ENCODE data around the gene SLC4A4.

The SLC4A4 gene

DNA sequence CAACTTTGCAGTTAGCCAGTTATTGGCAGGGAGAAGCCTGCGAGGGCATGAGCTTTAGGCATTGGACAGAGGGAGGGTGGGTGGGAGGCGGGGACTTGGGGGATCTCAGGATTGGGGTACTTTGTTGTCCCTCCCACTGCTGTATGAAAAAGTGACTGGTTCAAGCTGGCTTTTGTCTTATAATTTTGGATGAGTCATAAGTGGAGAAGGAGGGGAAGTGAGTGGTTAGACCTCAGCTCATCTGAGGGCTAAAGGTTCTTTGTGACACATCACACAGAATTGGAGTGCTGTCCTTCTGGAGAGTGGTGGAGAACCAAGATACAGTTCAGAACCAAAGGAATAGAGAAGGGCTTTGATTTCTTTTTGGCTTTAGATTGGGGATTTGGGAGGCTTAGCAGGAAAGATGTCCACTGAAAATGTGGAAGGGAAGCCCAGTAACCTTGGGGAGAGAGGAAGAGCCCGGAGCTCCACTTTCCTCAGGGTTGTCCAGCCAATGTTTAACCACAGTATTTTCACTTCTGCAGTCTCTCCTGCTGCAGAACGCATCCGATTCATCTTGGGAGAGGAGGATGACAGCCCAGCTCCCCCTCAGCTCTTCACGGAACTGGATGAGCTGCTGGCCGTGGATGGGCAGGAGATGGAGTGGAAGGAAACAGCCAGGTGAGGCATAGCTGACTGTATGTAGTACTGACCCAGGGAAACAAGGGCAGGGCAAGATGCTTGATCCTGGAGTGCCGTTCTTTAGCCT is at the start of gene SLC4A4:
Gene SLC4A4, plus strand, starts transcription at position 175 of the 748 bp plus-strand sequence.
- peak in 1 of 2 experiments; percentile 13 for DNase-seq (ENCODE audit: low read depth in 2 of 2)

DNA sequence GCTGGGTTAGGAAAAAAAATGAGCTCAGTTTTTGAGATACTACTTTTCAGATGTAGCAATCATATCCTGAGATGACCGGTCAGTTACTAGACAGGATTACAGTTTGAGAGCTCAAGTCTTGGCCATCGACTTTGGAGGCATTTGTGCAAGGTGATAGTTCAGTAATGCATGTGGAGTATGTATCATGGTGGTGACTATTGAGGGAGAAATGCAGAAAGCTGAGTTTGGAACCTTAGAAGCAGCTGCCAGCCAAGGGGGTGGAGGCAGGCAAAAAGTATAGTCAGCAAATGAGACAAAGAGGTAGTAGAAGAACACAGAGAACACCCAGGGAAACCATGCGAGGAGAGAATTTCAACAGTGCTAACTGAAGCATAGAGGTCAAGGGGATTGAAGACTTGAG is 48.7 kb upstream of the SLC4A4 start:
- peak in 1 of 2 experiments; percentile 10 for DNase-seq (ENCODE audit: low read depth in 2 of 2)

DNA sequence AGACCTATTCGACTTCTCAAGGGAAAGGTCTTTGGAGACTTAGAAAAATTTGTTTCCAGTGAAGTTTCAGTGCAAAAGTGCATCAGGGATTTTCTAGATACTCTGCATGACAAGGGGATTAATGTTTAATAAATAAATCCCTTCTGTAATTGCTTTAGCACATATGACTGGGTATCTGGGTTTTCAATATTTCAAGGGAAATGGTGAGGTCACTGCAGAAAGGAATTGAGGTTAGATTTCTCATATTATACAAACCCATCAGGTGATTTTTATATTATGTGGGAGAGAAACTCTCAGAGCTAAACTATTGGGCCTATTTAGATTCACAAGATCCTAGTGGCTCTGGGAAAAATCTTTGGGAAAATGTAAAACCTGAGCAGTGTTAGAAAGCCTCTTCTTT is 48.3 kb upstream of the SLC4A4 start:
- no peak for DNase-seq (ENCODE audit: low read depth in 2 of 2)

DNA sequence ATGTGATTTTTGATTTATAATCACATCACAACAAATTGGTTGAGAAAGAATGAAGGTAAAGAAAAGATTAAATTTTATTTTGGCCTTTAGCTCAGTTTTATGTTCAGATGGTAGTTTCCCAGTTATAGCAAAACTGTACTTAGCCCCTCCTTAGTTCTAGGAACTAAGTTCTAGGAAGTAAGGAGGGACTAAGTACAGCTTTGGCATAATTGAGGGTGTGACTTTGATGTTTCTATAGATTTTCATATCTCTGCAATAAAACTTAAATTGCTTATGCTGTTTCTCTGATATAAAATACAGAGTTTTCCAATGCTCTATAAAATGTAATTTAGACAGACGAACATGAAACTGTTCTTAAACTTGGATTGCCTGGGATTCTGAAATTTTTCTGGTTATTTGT is 46.6 kb upstream of the SLC4A4 start:
- no peak for DNase-seq (ENCODE audit: low read depth in 2 of 2)

DNA sequence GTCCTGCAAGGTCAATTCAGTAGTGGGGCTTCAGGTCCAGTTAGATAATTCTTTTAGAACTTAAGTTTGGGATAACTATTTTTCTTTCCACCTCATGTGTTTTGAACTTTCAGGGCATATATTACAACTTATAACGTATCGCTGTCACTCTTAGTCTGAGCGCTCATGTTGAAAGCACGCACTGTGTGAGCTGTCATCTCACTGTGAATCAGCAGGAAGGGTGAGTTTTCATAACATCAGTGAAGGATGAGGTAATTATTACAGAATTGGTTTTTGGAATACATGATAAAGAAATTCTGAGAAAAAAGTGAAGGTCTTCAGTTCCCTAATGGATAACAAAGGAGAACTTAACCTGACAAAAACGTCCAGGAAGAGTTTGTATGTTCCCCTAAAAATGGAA is 45.1 kb upstream of the SLC4A4 start:
- DNase-seq (ENCODE audit: low read depth in 2 of 2) = peak; percentile 21 to 23

DNA sequence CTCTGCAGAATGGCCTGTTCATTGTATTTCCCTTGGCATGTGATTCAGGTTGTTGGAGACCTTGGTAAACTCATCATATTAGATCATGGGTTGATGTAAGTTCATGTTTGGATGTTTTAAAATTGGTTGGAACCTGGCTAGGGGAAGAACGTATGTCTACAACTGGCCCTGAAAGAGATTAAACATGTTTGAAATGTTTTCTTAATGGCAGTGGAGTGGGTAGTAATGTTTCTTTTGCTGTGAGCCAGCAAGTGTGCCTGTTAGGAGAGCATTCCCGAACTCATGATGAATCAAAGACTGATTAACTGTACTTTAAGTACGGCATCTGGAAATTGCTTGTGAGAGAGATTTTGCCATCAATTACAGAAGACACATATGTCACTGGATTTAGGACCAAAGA is 44.5 kb upstream of the SLC4A4 start:
- DNase-seq (ENCODE audit: low read depth in 2 of 2) = no peak

DNA sequence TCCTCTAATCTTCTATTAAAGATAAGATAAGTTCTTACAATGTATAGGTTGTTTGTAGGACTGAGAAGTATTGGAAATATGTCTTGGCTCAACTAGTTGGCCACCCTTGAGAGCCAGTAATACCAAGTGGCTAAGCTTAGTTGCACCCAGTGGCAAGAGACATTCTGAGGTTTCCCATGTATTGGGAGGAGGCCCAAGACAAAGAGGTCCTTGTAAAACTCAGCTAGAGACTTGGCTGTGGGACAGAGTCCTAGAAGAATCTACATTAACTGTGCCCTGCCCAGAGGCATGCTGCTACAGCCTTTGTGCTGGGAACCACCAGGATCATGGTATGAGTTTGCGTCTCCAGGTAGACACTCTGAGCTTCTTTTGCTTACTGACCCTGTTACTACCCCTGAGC is 41.9 kb upstream of the SLC4A4 start:
- no peak for DNase-seq (ENCODE audit: low read depth in 2 of 2)

DNA sequence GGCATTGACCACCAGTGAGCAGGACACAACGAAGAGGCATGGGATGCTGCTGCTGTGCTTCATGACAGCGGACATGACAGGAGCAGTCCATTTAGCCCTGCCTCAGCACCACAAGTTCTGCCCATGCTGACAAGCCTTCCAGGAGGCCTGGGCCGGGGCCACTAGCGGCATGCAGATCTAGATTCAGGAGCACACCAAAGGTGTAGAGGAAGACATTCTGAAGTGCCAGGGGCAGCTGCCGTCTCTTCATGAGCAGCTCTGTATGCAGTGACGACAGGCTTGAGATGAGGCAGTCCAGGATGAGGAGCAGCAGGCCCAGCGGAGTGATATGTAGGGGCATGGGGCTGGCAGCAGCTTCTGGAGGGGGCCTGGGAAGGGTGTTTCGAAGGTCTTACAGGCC is 38.5 kb upstream of the SLC4A4 start:
- DNase-seq (ENCODE audit: low read depth in 2 of 2) = no peak

DNA sequence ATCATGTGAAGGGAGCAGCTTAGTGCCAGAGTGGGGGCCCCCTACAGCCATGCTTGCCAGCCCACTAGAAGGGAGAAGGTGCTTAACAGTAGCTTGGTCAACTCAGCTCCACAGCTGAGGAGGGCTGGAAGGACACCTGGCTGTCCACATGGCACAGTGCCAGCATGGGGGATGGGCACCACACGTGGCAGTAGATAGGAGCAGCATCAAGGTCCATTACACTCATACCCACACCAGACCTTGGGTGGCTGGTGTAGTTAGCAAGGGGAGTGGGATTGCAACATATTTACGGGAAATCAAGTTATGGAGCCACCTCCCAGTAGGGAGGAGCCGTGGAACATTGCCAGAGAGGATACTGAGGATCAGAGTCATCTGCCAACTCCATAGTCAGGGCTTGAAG is 37.9 kb upstream of the SLC4A4 start:
- no peak for DNase-seq (ENCODE audit: low read depth in 2 of 2)

DNA sequence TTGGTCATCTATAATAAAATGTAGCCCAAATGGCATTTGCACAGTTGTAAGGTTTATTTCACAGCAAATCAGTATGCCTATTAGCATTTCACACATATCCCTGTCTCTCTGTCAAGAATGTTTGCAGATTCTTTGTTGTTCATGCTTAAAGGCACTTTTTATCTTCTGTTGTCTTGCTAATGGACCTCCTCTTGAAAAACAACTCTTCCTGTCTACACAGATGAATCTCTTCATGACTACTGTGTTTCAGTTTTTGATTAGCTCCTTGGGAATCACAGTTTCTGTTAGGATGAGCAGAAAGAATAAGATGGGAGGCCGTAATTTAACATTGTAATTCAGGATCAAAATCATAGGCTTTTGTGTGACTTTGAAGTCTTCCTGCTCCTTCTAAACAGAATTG is 35.5 kb upstream of the SLC4A4 start:
- DNase-seq (ENCODE audit: low read depth in 2 of 2) = no peak

DNA sequence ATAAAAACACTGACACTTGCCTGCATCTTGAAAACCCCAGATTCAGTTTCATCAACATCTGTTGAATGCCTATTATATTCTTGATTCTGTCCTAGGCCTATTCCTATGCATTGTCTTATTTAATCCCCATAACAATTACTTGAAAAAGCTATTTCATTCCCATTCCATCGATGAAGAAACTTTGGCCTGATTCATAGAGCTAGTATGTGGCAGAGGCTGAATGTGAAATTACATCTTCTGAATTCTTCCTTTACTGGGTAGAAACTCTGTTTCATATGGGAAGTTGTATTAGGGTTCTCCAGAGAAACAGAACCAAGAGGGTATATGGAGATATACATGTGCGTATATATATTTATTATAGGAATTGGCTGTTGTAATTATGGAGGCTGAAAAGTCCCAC is 35.0 kb upstream of the SLC4A4 start:
- no peak for DNase-seq (ENCODE audit: low read depth in 2 of 2)

DNA sequence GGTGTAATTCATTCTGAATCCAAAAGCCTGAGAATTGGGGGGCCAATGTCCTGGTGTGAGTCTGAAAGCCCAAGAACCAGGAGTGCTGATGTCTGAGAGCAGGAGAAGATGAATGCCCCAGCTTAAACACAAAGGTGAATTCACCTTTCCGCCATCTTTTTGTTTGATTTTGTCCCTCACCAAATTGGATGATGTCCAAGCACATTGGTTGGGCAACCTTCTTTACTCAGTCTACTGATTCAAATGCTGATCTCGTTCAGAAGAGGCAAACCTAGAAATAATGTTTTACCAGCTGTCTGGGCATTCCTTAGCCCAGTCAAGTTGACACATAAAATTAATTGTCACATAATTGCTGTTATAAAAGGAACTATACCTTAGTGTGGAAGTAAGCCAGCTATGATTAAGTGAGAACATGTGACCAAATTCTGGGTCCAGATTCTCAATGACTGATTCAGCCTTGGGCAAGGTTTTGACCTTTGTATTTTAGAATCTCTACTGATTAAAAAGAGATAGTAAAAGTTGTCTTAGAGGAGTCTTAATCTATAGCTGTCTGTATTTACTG is 34.5 kb upstream of the SLC4A4 start:
- DNase-seq (ENCODE audit: low read depth in 2 of 2) = no peak

DNA sequence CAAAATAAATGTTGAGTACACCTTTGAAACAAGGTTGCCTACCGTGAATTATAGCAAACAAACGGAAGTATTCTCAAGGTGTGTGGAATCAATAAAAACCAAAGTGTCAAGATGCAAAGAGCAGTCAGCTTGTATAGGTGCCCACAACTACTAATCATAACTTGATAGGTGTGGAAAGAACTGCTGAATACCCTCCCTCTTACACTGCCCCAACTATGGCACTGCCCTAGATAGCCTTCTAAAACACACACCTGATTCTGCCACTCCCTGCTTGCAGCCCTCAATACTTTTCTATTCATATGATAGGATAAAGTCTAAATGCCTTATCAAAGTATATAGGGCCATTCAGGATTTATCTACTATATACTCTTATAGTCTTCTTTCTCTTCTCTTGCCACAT is 31.1 kb upstream of the SLC4A4 start:
- DNase-seq (ENCODE audit: low read depth in 2 of 2) = no peak

DNA sequence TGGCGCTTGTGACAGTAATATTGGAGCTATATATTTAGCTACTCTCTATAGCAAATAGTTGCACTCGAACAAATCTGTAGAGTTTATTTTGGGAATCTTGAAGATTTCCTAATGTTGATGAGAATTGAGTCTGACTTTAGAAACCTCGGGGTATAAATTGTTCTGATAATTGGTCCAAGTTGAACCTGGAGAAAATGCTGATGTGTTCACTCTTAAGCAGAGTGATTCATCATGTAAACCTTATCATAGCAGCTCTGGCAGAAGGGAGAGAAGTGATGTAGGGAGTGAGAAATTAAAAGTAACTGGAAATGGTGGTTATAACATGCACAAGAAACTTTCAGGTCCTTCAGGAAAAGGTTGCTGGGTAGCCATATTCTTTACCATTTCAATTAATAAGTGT is 16.4 kb upstream of the SLC4A4 start:
- no peak for DNase-seq (ENCODE audit: low read depth in 2 of 2)

DNA sequence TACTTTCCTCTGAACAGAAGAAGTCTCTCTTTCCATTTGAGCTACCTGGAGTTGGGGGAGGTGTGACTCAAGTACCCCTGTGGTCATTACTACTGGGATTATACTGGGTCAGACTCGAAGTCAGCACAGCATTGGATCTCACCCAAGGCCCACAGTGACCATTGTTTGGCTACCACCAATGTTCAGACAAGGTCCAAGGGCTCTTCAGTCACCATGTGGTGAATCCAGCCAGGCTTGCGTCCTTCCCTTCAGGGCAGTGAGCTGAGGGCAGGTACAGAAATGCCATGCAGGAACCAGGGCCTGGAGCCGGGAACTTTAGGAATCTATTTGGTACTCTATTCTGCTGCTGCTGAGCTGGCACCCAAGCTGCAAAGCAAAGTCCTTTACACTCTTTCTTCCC is 5.5 kb upstream of the SLC4A4 start:
- no peak for DNase-seq (ENCODE audit: low read depth in 2 of 2)

DNA sequence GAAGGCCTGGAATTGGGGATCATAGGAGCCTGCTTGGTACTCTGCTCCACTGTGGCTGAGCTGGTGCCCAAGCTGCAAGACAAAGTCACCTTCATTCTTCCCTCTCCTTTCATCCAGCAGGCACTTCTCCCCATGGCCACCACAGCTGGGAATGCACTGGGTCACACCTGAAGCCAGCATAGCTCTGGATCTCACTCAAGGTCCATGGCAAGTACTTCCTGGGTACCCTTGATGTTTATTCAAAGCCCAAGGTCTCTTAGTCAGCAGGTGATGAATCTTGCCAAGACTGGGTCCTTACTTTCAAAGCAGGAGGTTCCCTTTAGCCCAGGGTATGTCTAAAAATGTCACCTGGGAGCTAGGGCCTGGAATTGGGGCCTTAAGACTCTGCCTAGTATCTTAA is 4.9 kb upstream of the SLC4A4 start:
- DNase-seq (ENCODE audit: low read depth in 2 of 2) = no peak

DNA sequence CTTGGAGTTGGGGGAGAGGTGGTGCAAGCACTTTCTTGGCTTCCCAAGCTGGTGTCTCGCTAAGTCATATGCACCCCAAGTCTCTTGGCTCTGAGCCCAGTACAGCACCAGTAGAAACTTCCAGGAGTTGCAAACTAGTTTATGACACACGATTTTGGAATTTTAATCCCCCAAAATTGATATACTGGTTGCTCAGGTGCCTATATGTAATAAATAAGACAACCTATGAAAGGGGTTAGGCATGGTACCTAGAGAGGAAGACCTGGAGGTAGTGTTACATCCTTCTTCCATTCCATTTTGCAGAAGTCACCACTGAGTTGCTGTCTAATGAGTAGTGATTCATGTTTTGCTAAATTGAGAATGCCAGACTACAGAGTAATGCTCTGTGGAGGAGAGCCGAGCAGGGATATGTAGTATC is 4.3 kb upstream of the SLC4A4 start:
- DNase-seq (ENCODE audit: low read depth in 2 of 2) = peak; percentile 16 to 32

DNA sequence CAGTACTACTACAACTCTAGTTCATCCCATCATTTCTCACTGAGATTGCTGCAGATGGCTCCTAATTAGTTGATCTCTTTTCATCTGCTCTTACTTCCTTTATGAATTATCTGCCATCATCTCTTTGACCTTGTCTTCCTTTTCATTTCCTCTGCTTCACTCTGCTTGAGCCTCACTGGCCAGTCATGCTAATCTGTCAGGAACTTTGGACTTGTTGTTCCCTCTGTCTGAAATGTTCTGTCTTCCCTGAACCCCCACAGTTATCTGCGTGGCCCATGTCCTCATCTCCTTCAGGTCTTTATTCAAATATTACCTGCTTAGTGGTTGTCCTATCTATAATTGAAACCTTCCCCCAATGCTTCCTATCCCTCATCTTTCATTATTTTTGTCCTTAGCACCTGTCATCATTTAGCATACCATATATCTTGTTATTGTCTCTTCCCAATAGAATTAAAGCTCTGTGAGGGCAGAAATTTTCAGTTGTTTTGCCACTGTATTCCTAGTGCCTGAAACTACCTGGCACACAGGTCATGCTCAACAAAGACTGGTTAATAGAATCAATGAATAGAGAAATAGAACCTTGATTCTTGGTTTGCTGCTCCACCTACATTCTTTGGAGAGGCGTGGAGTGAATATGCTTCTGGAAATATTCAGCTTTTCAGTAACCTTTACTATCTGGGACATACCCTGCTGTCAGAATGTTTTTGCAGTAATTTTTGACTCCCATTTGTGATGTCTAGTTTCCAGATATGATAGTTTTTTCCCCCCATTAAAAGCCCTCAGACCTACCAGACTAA is 5.0 kb downstream of the SLC4A4 start:
- DNase-seq (ENCODE audit: low read depth in 2 of 2) = no peak

DNA sequence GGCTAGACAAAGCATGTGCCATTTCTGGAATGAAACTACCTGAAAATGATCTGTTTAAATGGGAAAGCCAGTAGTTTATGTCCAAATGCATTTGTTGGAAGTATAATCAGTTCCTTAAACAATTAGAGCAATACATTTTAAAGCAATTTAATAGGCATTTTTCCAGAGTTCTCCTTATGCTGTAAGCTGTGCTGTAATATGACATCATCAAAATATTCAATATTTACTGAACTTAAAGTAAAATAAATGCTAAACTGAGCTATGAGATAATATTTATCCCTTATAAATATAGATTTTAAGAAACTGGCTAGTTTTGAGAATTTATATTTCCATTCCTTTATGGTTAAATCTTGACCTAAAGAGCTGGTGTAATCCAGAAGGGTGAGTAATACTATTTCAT is 7.9 kb downstream of the SLC4A4 start:
- no peak for DNase-seq (ENCODE audit: low read depth in 2 of 2)

DNA sequence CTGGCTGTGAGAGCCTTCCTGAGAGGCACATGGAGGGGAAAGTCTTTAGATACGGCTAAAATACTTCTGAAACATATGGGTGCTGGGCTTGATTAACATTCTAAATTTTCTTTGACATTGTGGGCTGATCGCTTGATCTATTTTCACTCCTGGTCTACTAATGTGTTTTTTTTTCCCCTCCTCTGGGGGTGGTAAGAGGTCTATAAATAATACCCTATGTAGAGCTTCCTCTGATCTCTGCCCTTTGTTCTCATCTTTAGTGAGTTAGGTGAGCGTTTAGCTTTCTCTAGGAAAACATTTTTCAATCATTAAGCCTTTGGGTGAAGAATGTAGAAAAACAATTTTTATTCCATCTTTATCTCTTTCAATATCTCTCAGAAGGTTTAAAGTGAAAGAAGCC is 9.8 kb downstream of the SLC4A4 start:
- DNase-seq (ENCODE audit: low read depth in 2 of 2) = no peak

DNA sequence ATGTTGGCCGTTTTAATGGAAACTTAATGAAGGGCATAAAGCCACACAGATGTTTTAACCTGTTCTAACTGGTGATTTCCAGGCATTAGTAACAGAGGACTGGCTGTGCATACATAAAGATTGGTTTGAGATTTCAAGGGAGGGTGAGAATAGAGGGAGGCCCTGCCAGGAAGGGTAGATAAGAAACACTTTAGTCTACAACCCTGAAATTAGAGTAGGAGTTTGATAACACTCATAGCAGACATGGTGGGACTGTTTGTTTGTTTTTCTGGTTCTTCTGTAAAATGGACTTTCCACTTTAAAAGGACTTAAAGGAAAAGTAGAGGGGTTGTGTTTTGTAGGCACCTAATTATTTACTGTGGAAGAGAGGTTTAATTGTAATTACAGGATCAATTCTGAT is 16.2 kb downstream of the SLC4A4 start:
- DNase-seq (ENCODE audit: low read depth in 2 of 2) = no peak

DNA sequence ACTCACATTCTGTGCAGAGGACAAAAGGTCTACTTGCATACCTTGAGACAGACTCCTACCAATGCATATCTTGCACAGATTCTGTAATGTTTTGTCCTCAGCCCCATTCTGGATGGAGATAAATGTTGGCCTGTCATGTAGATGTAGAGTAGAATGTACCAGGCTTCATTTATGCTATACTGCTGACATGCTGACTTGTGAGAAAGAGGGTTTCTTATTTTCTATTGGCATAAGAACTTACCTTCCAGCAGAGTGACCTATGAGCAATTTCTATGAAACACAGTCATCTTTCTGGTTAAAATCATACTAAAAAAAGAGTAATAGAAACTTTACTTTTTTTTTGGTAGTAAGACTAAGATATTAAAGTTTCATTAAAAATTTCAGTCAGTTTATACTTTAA is 17.2 kb downstream of the SLC4A4 start:
- DNase-seq (ENCODE audit: low read depth in 2 of 2) = no peak

Data from fibroblast of skin of left biceps (primary cell).